AG04449 (cell line): Measurements from ENCODE around the gene SMAD1.

Experiments
- CTCF ChIA-PET: fragments of 350-600 bp; formaldehyde crosslinking; extraction: SDS; loops from one replicate; lab custom pipeline; 2021; ENCODE audit warnings: antibody characterized with exemption; lab: Yijun Ruan, JAX
- POLR2A ChIA-PET: fragments of 400-600, 350-600 bp; formaldehyde crosslinking; extraction: SDS; loops from one replicate; lab custom pipeline; 2020; ENCODE audit warnings: antibody characterized with exemption, inconsistent platforms; lab: Yijun Ruan, JAX
- DNase-seq: peaks from one replicate; pipeline ENCODE4 v3.0.0-alpha.2; 2010; ENCODE audit warnings: low read depth, low spot score
- H3K4me3 ChIP-seq: 2 replicates; pipeline ENCODE4 v1.5.1; 2011; ENCODE audit warnings: low read depth, mild to moderate bottlenecking, control low read depth, low read length
- CTCF ChIP-seq: IDR thresholded peaks from one replicate; pipeline ENCODE4 v1.5.1; 2011; ENCODE audit warnings: mild to moderate bottlenecking, moderate library complexity, low read length, control low read depth, inconsistent platforms; ENCODE audit not compliant: insufficient read depth; ENCODE audit errors: missing control alignments

SMAD1 gene

GRCh38 chr4:145602129-145602760, 120.6 kb downstream of the SMAD1 start:
- POLR2A ChIA-PET = no interaction called here
- H3K4me3 ChIP-seq = no peak overlapping the region
- CTCF ChIA-PET = interaction anchor here (0.5 to 2.8 kb wide), 9 partner anchors 7 to 447 kb away, joined by 3 to 18 read pairs (median 3); no protein-coding TSS in a partner anchor
- no peak for TF ChIP-seq CTCF
- no peak for DNase-seq

GRCh38 chr4:145605941-145606340, 124.3 kb downstream of the SMAD1 start:
- ChIA-PET CTCF (interaction anchor here (1.0 to 2.7 kb wide), 3 partner anchors 11 to 389 kb away, joined by 4 to 7 read pairs (median 5); no protein-coding TSS in a partner anchor), POLR2A (no interaction called here)
- no peak for TF ChIP-seq CTCF
- no peak for DNase-seq
- H3K4me3 ChIP-seq = no peak overlapping the region
